Caco-2 (cell line): ENCODE results near the gene ANXA10. TPM values are rescaled to one million over a fixed set of nuclear protein-coding genes. Genes with fewer than 3 reads are reported as not detected.

ENCODE experiments used
- BruUV-seq: library from RNA; stranded (reverse); fragments of 400-500 nt; replicated peaks from 2 replicates; lab custom pipeline; 2021; lab: Mats Ljungman, UMichigan
- CTCF ChIA-PET: fragments of 300-600 bp; sonication (Branson Sonifier 250); formaldehyde crosslinking; loops from one replicate; lab custom pipeline; 2022; ENCODE audit warnings: antibody characterized with exemption; lab: Charles Lee
- POLR2A ChIA-PET: fragments of 300-600 bp; sonication (Branson Sonifier 250); formaldehyde crosslinking; loops from one replicate; lab custom pipeline; 2022; ENCODE audit warnings: antibody characterized with exemption; lab: Charles Lee
- DNase-seq, 2 experiments: peaks; one replicate each; pipeline versions ENCODE4 v3.0.0 to v3.0.0-alpha.2; 2020 to 2022
- H3K27me3 ChIP-seq: replicated peaks from 2 replicates; pipeline ENCODE4 v1.6.0; 2011; ENCODE audit warnings: low read length; ENCODE audit not compliant: control insufficient read depth, insufficient read depth
- H3K36me3 ChIP-seq: 2 replicates; pipeline ENCODE4 v1.5.1; 2011; ENCODE audit warnings: low read length; ENCODE audit not compliant: control insufficient read depth, insufficient read depth
- H3K4me1 ChIP-seq: fragments of 250-450 bp; sonication (Bioruptor Pico); 2 replicates; pipeline ENCODE4 v1.5.1; 2020; ENCODE audit warnings: mild to moderate bottlenecking
- H3K4me3 ChIP-seq: 2 replicates; pipeline ENCODE4 v1.5.1; 2011; ENCODE audit warnings: low read depth, mild to moderate bottlenecking, control low read depth, low read length
- H3K9me3 ChIP-seq: fragments of 250-450 bp; sonication (Bioruptor Pico); 2 replicates; pipeline ENCODE4 v1.5.1; 2020; ENCODE audit warnings: mild to moderate bottlenecking, moderate library complexity
- H3K27ac Mint-ChIP-seq: one replicate; pipeline ENCODE4 v1.8.0; 2022; ENCODE audit warnings: mixed read lengths; ENCODE audit not compliant: unreplicated experiment
- H3K27me3 Mint-ChIP-seq: one replicate; pipeline ENCODE4 v1.8.0; 2022; ENCODE audit warnings: mixed read lengths; ENCODE audit not compliant: insufficient read depth, unreplicated experiment
- H3K36me3 Mint-ChIP-seq: one replicate; pipeline ENCODE4 v1.8.0; 2022; ENCODE audit warnings: mild to moderate bottlenecking, mixed read lengths; ENCODE audit not compliant: insufficient read depth, unreplicated experiment
- H3K4me1 Mint-ChIP-seq: one replicate; pipeline ENCODE4 v1.8.0; 2022; ENCODE audit warnings: low read depth, mixed read lengths; ENCODE audit not compliant: unreplicated experiment
- H3K4me3 Mint-ChIP-seq: one replicate; pipeline ENCODE4 v1.8.0; 2022; ENCODE audit warnings: mild to moderate bottlenecking, moderate library complexity, mixed read lengths; ENCODE audit not compliant: unreplicated experiment
- H3K9me3 Mint-ChIP-seq: one replicate; pipeline ENCODE4 v1.8.0; 2022; ENCODE audit warnings: mixed read lengths; ENCODE audit not compliant: unreplicated experiment
- intact Hi-C: fragments of 100-400 bp; cut with micrococcal nuclease; formaldehyde crosslinking; loops from one replicate; pipeline ENCODE4 v1.10.0; 2022; ENCODE audit not compliant: unreplicated experiment
- total RNA-seq: library from RNA; stranded (reverse); gene quantifications from 2 replicates; pipeline ENCODE4 v1.2.3, GENCODE V29; 2022
- TF ChIP-seq, protein P1 (sequence below), 2 experiments: fragments of 200-600 bp in 1 of 2; IDR thresholded peaks; 1 replicate in 1 of 2; 2 replicates in 1 of 2; pipeline versions ENCODE4 v1.5.1 to v1.8.0; 2011 to 2022; ENCODE audit warnings: antibody characterized with exemption in 1 of 2, control low read depth in 1 of 2, inconsistent platforms in 1 of 2, low read depth in 1 of 2, low read length in 1 of 2, mild to moderate bottlenecking in 1 of 2, moderate library complexity in 1 of 2; ENCODE audit not compliant: insufficient read depth in 1 of 2, severe bottlenecking in 1 of 2, unreplicated experiment in 1 of 2

The ANXA10 gene
- total RNA-seq, 1 experiment from 2014 or later: not detected

DNA sequence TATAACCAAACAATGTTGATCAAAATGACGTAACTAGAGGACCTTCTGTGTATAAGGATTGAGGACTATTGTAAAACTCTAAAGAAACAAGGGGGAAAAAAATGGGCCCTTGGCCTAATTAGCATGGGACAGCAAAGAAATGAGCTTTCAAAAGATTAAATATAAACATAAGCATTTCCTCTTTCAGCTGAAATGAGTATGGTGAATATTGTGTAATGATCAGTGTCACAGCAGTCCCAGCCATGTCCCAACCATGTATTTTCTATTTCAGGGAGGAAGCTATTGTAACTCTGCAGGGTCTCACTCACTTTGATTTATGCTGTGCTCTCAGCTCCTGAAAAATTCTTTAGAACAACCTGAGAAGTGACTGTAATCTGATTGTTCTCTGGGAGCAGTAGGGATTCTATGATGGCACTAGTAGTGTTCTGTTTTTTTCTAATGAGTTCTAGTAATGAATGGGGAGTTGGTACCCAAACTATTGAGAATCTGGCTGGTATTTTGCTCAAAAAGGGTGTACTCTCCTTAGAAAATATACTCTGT lies 25.8 kb downstream of the ANXA10 start:
- no TSS peak for BruUV-seq
- intact Hi-C loops: no loop called here
- Mint-ChIP-seq H3K27me3 (no peaks in the 10 kb centered on the region), H3K4me3 (no peak overlapping the region), H3K27ac (no peak overlapping the region), H3K36me3 (no peaks in the 10 kb centered on the region), H3K9me3 (no peaks in the 10 kb centered on the region), H3K4me1 (no peaks in the 10 kb centered on the region)
- TF ChIP-seq, protein P1, sequence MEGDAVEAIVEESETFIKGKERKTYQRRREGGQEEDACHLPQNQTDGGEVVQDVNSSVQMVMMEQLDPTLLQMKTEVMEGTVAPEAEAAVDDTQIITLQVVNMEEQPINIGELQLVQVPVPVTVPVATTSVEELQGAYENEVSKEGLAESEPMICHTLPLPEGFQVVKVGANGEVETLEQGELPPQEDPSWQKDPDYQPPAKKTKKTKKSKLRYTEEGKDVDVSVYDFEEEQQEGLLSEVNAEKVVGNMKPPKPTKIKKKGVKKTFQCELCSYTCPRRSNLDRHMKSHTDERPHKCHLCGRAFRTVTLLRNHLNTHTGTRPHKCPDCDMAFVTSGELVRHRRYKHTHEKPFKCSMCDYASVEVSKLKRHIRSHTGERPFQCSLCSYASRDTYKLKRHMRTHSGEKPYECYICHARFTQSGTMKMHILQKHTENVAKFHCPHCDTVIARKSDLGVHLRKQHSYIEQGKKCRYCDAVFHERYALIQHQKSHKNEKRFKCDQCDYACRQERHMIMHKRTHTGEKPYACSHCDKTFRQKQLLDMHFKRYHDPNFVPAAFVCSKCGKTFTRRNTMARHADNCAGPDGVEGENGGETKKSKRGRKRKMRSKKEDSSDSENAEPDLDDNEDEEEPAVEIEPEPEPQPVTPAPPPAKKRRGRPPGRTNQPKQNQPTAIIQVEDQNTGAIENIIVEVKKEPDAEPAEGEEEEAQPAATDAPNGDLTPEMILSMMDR (IDR thresholded peaks at IDR 0.05; ENCODE audit: insufficient read depth in 1 of 2, low read depth in 1 of 2, low read length in 1 of 2, severe bottlenecking in 1 of 2, unreplicated experiment in 1 of 2): no peak
- Histone ChIP-seq H3K36me3 (no peaks in the 10 kb centered on the region), H3K4me1 (no peaks in the 10 kb centered on the region), H3K9me3 (no peaks in the 10 kb centered on the region), H3K27me3 (no peaks in the 10 kb centered on the region), H3K4me3 (no peak overlapping the region)
- DNase-seq: no peak
- CTCF ChIA-PET: no interaction called here
- POLR2A ChIA-PET: no interaction called here

DNA sequence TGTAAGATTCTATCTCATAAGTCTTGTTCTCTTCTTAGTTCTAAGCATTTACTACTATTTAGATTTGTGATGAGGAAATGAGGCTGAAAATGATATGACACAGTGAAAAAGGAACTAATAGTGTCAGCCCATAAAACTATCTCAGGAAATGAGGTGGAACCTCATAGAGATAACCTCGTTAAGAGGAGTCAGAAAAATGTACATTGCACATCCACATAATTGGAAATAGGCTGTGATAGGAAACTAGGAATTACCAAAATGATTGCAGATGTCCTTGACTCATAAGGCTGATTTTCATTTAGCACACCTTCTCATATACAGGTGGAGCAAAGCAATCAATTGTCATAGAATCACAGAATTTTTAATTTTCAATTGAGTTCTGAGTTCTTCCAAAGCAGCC lies 26.8 kb downstream of the ANXA10 start:
- BruUV-seq: no TSS peak

DNA sequence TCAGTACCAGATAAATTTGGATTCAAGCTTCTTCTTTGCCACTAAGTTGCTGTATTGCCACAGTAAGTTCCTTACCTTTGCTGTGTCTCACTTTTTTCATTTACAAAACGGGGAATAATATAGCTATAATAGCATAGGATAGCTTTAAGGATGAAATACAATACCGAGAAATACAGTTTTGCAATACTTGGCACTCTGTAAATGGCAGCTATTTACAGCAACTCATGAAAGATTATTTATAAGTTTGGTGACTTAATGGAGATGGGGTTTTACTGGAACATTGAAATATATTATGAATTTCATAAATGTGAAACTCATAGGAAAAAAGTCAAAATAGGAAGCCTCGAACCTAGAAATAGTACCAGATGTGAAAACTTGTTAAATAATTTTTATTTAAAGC lies 27.6 kb downstream of the ANXA10 start:
- H3K4me3 ChIP-seq: no peak overlapping the region
- Mint-ChIP-seq H3K36me3 (no peaks in the 10 kb centered on the region), H3K27me3 (peaks cover 2% of the 10 kb centered on the region), H3K4me3 (no peak overlapping the region), H3K27ac (no peak overlapping the region), H3K9me3 (no peaks in the 10 kb centered on the region), H3K4me1 (no peaks in the 10 kb centered on the region)
- H3K36me3 ChIP-seq: no peaks in the 10 kb centered on the region
- ChIA-PET POLR2A (no interaction called here), CTCF (no interaction called here)
- TF ChIP-seq, protein P1 (IDR thresholded peaks at IDR 0.05; ENCODE audit: insufficient read depth in 1 of 2, low read depth in 1 of 2, low read length in 1 of 2, severe bottlenecking in 1 of 2, unreplicated experiment in 1 of 2): no peak
- BruUV-seq: no TSS peak
- DNase-seq: no peak
- no peaks in the 10 kb centered on the region for H3K27me3 ChIP-seq
- H3K4me1 ChIP-seq: no peaks in the 10 kb centered on the region
- no peaks in the 10 kb centered on the region for H3K9me3 ChIP-seq
- intact Hi-C loops: no loop called here

More for the DNA sequence above, 26.8 kb downstream of the ANXA10 start:
- Histone ChIP-seq H3K27me3 (no peaks in the 10 kb centered on the region), H3K4me3 (no peak overlapping the region), H3K36me3 (no peaks in the 10 kb centered on the region), H3K9me3 (no peaks in the 10 kb centered on the region), H3K4me1 (no peaks in the 10 kb centered on the region)
- Mint-ChIP-seq H3K4me3 (no peak overlapping the region), H3K4me1 (no peaks in the 10 kb centered on the region), H3K27me3 (peaks cover under 1% of the 10 kb centered on the region), H3K27ac (no peak overlapping the region), H3K36me3 (no peaks in the 10 kb centered on the region), H3K9me3 (no peaks in the 10 kb centered on the region)
- no peak for DNase-seq
- intact Hi-C loops: no loop called here
- CTCF ChIA-PET: no interaction called here
- TF ChIP-seq, protein P1 (IDR thresholded peaks at IDR 0.05; ENCODE audit: insufficient read depth in 1 of 2, low read depth in 1 of 2, low read length in 1 of 2, severe bottlenecking in 1 of 2, unreplicated experiment in 1 of 2): no peak
- POLR2A ChIA-PET: no interaction called here
